Measurements from ENCODE around the gene NTSR1. TPM values are rescaled to one million over a fixed set of nuclear protein-coding genes. Genes with fewer than 3 reads are reported as not detected.

The NTSR1 gene
- polyA plus RNA-seq, 1 donor from 2014 or later, result 0.05 TPM

DNA sequence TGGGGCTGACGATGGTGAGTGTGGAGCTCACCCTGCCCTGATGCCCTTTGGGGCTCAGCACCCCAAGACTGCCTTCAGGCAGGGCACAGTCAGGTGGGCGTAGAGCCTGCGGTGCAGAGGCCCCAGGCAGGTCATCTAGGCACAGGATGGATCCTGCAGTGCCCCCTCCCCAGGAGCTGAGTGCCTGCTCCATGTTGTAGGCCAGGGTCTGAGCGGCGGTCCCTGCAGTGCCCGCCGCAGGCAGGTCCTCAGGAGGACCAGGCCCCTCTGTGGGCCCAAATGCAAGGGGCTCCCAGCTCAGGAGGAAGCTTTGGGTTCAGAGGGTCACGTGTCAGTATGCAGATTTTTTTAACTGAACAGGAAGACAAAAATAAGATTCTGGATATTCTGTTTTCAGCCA is 90.4 kb downstream of the NTSR1 start:
- H3K36me3 ChIP-seq (ENCODE audit: insufficient read depth, low read length), result no peaks in the 10 kb centered on the region
- H3K27me3 ChIP-seq (ENCODE audit: insufficient read depth, low read depth, low read length), result no peaks in the 10 kb centered on the region
- H2AFZ ChIP-seq (ENCODE audit: low read depth, low read length), result no peak overlapping the region
- H3K4me2 ChIP-seq (ENCODE audit: low read length), result no peak overlapping the region
- H4K20me1 ChIP-seq (ENCODE audit: insufficient read depth), result no peaks in the 10 kb centered on the region
- no peaks in the 10 kb centered on the region for H3K9me2 ChIP-seq (ENCODE audit: insufficient read depth, low read length)
- H3K9me3 ChIP-seq (ENCODE audit: low read length), result no peaks in the 10 kb centered on the region
- no peak overlapping the region for H3K9ac ChIP-seq (ENCODE audit: low read length)
- no peak overlapping the region for H3K27ac ChIP-seq (ENCODE audit: low read length)
- H3K79me2 ChIP-seq (replicated peaks; ENCODE audit: insufficient read depth, low read length), result peaks cover 3% of the 10 kb centered on the region
- TF ChIP-seq, protein P1, sequence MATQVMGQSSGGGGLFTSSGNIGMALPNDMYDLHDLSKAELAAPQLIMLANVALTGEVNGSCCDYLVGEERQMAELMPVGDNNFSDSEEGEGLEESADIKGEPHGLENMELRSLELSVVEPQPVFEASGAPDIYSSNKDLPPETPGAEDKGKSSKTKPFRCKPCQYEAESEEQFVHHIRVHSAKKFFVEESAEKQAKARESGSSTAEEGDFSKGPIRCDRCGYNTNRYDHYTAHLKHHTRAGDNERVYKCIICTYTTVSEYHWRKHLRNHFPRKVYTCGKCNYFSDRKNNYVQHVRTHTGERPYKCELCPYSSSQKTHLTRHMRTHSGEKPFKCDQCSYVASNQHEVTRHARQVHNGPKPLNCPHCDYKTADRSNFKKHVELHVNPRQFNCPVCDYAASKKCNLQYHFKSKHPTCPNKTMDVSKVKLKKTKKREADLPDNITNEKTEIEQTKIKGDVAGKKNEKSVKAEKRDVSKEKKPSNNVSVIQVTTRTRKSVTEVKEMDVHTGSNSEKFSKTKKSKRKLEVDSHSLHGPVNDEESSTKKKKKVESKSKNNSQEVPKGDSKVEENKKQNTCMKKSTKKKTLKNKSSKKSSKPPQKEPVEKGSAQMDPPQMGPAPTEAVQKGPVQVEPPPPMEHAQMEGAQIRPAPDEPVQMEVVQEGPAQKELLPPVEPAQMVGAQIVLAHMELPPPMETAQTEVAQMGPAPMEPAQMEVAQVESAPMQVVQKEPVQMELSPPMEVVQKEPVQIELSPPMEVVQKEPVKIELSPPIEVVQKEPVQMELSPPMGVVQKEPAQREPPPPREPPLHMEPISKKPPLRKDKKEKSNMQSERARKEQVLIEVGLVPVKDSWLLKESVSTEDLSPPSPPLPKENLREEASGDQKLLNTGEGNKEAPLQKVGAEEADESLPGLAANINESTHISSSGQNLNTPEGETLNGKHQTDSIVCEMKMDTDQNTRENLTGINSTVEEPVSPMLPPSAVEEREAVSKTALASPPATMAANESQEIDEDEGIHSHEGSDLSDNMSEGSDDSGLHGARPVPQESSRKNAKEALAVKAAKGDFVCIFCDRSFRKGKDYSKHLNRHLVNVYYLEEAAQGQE (IDR thresholded peaks at IDR 0.05; ENCODE audit: borderline replicate concordance), result no peak
- no peak for TF ChIP-seq TAF1 (IDR thresholded peaks at IDR 0.05; ENCODE audit: low read depth)
- TF ChIP-seq RAD21 (conservative IDR thresholded peaks at IDR 0.05), result no peak
- TF ChIP-seq, protein P2, sequence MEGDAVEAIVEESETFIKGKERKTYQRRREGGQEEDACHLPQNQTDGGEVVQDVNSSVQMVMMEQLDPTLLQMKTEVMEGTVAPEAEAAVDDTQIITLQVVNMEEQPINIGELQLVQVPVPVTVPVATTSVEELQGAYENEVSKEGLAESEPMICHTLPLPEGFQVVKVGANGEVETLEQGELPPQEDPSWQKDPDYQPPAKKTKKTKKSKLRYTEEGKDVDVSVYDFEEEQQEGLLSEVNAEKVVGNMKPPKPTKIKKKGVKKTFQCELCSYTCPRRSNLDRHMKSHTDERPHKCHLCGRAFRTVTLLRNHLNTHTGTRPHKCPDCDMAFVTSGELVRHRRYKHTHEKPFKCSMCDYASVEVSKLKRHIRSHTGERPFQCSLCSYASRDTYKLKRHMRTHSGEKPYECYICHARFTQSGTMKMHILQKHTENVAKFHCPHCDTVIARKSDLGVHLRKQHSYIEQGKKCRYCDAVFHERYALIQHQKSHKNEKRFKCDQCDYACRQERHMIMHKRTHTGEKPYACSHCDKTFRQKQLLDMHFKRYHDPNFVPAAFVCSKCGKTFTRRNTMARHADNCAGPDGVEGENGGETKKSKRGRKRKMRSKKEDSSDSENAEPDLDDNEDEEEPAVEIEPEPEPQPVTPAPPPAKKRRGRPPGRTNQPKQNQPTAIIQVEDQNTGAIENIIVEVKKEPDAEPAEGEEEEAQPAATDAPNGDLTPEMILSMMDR (IDR thresholded peaks at IDR 0.05; ENCODE audit: poor library complexity, severe bottlenecking), result no peak
- TF ChIP-seq POLR2AphosphoS5 (IDR thresholded peaks at IDR 0.05), result no peak
- no peak for TF ChIP-seq EZH2 (IDR thresholded peaks at IDR 0.05; ENCODE audit: borderline replicate concordance, insufficient read depth, low read length, poor library complexity, severe bottlenecking)
- no peak for TF ChIP-seq MXI1 (conservative IDR thresholded peaks at IDR 0.05; ENCODE audit: poor library complexity, severe bottlenecking)
- no peak for TF ChIP-seq SMC3 (conservative IDR thresholded peaks at IDR 0.05; ENCODE audit: poor library complexity)
- no peak for TF ChIP-seq EP300 (conservative IDR thresholded peaks at IDR 0.05; ENCODE audit: poor library complexity, severe bottlenecking)
- H3K4me3 ChIP-seq (ENCODE audit: low read length), result no peak overlapping the region
- no peaks in the 10 kb centered on the region for H3F3A ChIP-seq (ENCODE audit: insufficient read depth, low read length, poor library complexity, severe bottlenecking)

DNA sequence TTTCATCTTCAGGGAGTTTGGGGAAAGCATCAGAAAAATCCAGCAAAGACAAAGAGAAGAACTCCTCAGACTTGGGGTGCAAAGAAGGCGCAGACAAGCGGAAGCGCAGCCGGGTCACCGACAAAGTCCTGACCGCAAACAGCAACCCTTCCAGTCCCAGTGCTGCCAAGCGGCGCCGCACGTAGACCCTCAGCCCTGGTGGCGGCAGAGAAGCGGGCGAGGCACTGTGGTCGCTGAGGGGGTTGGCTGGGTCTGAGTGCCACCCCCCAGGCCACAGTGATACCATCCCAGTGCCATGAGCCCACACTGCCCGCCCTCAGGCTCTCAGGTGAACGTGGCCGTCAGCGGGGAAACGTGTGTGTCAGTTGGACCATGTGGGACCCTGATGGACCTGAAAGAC is 90.8 kb downstream of the NTSR1 start:
- H3K36me3 ChIP-seq (ENCODE audit: insufficient read depth, low read length), result no peaks in the 10 kb centered on the region
- peaks cover 3% of the 10 kb centered on the region for H3K79me2 ChIP-seq (replicated peaks; ENCODE audit: insufficient read depth, low read length)
- no peak overlapping the region for H3K4me3 ChIP-seq (ENCODE audit: low read length)
- H3K27me3 ChIP-seq (ENCODE audit: insufficient read depth, low read depth, low read length), result no peaks in the 10 kb centered on the region
- no peaks in the 10 kb centered on the region for H3K9me3 ChIP-seq (ENCODE audit: low read length)
- no peak overlapping the region for H3K4me2 ChIP-seq (ENCODE audit: low read length)
- H3K27ac ChIP-seq (ENCODE audit: low read length), result no peak overlapping the region
- no peak overlapping the region for H2AFZ ChIP-seq (ENCODE audit: low read depth, low read length)
- H3K9ac ChIP-seq (ENCODE audit: low read length), result no peak overlapping the region
- H4K20me1 ChIP-seq (ENCODE audit: insufficient read depth), result no peaks in the 10 kb centered on the region
- H3K9me2 ChIP-seq (ENCODE audit: insufficient read depth, low read length), result no peaks in the 10 kb centered on the region
- no peaks in the 10 kb centered on the region for H3F3A ChIP-seq (ENCODE audit: insufficient read depth, low read length, poor library complexity, severe bottlenecking)
- no peak for TF ChIP-seq POLR2AphosphoS5 (IDR thresholded peaks at IDR 0.05)
- TF ChIP-seq RAD21 (conservative IDR thresholded peaks at IDR 0.05), result no peak
- TF ChIP-seq, protein P2 (IDR thresholded peaks at IDR 0.05; ENCODE audit: poor library complexity, severe bottlenecking), result no peak
- TF ChIP-seq, protein P1 (IDR thresholded peaks at IDR 0.05; ENCODE audit: borderline replicate concordance), result no peak
- no peak for TF ChIP-seq TAF1 (IDR thresholded peaks at IDR 0.05; ENCODE audit: low read depth)
- TF ChIP-seq EP300 (conservative IDR thresholded peaks at IDR 0.05; ENCODE audit: poor library complexity, severe bottlenecking), result no peak
- TF ChIP-seq SMC3 (conservative IDR thresholded peaks at IDR 0.05; ENCODE audit: poor library complexity), result no peak
- TF ChIP-seq MXI1 (conservative IDR thresholded peaks at IDR 0.05; ENCODE audit: poor library complexity, severe bottlenecking), result no peak
- no peak for TF ChIP-seq EZH2 (IDR thresholded peaks at IDR 0.05; ENCODE audit: borderline replicate concordance, insufficient read depth, low read length, poor library complexity, severe bottlenecking)

Measured in neural cell (in vitro differentiated cells).